ENCODE results near the gene ADAMTS10.
"Not testable (repeated sequence)": the region's sequence is repeated elsewhere in the genome, so short reads cannot be mapped to it uniquely, and the experiment has no call there.

ADAMTS10 gene

GRCh38 chr19:8622886-8623285, 12.4 kb upstream of the ADAMTS10 start:
- DNase-seq = not testable (repeated sequence)

DNA sequence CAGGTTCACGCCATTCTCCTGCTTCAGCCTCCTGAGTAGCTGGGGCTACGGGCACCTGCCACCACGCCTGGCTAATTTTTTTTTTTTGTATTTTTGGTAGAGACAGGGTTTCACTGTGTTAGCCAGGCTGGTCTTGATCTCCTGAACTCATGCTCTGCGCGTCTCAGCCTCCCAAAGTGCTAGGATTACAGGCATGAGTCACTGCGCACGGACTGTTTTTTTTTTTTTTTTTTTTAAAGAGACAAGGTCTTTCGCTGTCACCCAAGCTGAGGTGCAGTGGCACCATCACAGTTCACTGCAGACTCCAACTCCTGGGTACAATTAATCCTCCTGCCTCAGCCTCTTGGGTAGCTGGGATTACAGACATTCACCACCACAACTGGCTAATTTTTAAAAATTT, 8.2 kb upstream of the ADAMTS10 start:
- no peak for DNase-seq

DNA sequence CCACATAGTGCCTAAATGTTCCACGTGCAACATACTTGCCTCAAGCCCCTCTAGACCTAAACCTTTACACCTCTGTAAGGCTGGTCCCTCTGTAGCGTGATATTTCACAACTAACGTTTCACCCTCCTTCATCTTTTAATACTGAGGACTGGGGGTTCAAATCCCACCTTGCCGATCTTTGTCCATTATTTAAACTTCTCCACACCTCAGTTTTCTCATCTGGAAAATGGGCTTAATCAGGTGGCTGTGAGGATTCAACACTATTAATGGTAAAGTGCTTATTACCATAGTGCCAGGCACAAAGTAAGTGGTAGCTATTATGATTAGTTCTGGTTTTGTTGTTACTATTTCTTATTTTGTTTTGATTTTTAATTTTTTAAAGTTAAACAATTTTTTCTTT, 7.5 kb upstream of the ADAMTS10 start:
- DNase-seq = no peak

DNA sequence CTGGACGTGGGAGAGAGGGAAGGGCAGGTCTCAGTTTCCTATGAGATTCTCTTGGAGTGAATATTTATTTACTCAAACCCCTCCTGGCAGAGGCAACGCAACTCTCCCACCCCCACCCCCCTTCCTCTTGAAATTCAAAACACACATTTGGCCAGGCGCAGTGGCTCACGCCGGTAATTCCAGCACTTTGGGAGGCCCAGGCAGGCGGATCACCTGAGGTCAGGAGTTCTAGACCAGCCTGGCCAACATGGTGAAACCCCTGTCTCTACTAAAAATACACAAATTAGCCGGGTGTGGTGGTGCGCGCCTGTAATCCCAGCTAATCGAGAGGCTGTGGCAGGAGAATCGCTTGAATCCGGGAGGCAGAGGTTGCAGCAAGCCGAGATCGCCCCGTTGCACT, 6.8 kb upstream of the ADAMTS10 start:
- not testable (repeated sequence) for DNase-seq

GRCh38 chr19:8616861-8617260, 6.3 kb upstream of the ADAMTS10 start:
- no peak for DNase-seq

DNA sequence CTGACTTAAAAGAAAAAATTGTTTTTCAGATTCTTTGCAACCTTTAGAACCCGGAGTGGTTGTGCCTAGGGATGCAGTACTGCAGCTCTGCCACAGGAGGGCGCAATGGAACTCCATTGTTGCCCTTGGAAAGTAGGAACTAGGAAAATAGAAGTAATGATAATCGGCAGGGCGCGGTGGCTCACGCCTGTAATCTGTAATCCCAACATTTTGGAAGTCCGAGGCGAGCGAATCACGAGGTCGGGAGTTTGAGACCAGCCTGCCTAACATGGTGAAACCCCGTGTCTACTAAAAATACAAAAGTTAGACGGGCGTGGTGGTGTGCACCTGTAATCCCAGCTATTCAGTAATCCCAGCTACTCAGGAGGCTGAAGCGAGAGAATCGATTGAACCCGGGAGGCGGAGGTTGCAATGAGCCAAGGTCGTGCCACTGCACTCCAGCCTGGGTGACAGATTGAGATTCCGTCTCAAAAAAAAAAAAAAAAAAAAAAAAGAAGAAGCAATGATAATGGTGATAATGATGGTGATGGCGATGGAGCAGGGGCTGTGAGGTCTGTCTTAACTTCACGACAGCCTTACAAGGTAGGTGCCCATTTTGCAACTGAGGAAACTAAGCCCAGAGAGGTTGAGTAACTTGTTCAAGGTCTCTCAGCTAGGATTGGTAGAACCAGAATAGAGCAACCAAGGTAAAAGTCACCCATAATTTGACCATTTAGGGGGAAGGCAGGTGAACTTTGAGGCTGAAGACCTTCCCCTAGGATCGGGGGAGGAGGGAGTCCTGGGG, 5.5 kb upstream of the ADAMTS10 start:
- peak; percentile 87 for DNase-seq

DNA sequence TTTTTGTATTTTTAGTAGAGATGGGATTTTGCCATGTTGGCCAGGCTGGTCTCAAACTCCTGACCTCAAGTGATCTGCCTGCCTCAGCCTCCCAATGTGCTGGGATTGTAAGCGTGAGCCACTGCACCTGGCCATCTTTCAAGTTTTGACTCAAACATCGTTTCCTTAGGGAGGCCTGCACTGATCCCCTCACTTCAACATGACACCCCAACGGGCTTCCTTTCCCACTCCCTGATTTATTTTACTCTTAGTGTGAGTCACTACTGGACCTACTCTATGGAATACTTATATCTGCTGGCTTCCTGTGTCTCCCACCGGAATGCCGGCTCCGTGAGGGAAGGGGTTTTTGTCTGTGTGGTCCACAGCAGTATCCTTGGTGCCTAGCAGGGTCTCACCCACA, 4.5 kb upstream of the ADAMTS10 start:
- no peak for DNase-seq

DNA sequence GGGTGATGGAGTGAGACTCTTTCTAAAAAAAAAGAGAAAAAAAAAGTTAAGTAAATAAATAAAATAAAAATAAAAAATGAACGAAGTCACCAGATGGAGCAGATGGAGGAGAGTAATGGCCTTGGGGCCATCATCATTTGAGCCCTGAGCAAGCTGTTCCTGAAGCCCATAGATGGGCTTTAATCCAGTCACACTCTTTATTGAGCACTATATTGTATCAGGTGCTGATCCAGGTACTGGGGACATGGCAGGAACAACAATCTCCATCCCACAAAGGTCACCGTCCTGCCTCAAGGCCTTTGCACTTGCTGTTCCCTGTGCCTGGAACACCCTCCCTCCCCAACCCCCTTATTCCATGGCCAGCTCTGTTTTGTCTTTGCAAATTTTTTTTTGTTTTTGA, 3.9 kb upstream of the ADAMTS10 start:
- no peak for DNase-seq

DNA sequence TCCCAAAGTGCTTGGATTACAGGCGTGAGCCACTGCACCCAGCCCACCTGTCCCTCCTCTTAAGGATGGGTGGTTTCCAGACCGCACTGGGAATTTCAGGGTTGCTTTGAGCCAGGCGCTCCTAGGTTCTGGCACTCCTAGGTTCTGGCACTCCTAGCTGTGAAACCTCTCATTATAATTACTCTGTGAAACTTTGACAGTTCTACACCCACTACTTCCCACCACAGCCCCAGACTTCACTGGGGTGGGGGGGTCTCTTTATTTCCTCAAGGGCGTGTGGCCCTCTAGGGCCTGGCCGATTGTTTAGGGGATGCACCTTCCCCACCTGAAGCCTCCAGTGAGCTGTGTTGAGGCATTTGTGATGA, 2.3 kb upstream of the ADAMTS10 start:
- no peak for DNase-seq

DNA sequence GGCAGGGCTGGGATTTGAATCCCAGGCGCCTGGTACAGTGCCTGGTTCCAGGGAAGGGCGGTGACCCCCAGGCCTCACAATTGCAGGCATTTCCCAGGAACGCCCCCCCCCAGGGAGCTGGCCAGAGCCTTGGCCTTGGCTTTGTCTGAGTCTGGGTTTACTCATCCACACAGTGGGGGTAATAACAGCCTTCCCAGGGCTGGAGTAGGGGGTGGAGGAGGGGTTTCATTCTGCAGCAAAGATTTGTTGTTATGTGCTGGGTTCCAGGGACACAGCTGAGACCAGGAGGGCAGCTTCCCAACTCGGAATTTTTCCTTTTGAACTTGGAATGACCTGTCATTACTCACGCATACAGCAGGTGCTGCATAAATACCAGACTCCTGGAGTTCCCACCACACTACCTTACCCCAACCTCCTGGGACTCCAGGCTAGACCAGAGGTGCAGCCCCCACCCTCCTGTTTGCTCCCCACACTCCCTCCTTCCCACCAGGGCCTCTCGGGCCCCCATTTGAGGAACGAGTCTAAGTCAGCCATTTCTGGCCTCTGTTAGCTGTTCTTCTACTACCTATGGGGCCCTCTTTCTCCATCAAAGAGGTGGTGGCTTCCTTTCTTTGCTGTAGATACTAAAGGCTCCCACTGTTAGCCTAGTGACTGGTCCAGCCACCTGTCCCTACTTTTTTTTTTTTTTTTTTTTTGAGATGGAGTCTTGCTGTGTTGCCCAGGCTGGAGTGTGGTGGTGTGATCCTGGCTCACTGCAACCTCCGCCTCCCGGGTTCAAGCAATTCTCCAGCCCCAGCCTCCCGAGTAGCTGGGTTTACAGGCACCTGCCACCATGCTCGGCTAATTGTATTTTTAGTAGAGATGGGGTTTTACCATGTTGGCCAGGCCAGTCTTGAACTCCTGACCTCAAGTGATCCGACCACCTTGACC, 1.6 kb upstream of the ADAMTS10 start:
- no peak for DNase-seq

GRCh38 chr19:8611391-8611876, 919 bp upstream of the ADAMTS10 start:
- no peak for DNase-seq

- DNase-seq = no peak
Measured at GRCh38 chr19:8610936-8611300, 403 bp upstream of the ADAMTS10 start.

DNA sequence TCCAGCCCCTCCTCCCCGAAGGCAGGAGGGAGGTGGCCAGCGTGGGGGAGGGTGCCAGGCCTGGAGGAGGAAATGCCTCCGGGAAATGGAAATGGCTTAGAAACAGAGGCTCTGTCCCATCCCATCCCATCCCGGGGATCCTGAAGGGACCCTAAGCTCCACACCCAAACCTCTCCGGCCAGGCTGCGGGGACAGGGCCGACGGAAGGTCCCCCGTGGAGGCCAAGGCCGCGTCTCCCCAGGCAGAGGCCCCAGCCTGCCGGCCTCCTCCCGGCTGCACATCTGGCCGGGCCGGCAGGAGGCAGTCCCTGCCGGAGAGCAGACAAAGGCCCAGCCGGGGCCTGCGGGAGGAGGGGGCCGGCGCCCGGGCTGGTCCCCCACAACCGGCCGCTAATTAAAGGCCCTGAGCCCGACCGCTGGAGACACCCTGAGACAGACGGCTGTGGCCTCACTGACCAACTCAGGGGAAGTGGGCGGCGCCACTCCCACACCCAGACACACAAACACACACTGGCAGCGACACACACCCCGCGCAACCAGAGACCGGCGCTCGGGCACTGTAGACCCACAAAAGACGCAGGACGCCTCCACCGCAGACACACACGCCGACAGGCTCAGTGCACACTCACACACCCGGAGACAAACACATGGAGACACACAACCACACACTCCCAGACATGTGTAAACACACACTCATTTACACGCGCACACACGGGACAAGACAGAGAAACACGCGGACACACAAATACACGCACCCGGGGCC, 1.1 kb downstream of the ADAMTS10 start:
- DNase-seq = peak; percentile 64

- no peak for DNase-seq
Measured at GRCh38 chr19:8608941-8609278, 1.6 kb downstream of the ADAMTS10 start.

DNA sequence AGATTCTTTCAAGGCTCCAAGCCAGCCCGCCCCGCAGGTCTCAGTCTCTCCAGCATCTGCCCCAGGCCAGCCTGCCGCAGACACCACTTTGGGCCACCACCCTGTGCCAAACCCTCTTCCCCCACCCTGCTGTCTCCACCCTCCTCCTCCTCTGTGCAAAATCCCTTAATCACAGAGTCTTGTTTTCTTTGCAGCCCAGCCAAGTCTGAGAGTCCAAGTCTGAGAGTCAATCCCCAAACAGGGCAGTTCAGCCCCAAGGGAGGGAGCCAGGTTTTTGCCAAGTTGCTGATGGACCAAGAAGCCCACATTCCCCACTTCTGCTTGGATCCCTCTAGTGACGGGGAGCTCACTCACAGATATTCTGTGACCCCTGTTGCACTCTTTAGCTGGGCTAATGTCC, 3.1 kb downstream of the ADAMTS10 start:
- DNase-seq = no peak

DNA sequence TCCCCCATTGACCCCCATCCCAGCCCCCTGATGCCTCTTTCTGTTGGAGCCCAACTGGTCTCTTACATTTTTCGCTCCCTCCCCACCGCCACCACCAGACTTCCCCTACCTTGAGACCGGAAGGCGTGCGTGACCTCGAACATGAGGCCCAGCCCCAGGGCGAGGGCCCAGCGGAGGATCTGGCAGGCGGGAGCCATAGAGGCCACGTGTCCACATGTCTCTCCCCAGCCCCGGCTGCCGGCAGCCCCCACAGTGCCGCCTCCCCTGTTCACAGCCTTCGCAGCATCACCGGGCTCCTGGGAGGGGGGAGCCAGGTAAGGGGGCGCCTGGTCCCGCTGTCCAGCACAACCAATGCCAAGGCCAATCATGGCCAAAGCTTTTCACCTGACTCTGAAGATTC, 5.0 kb downstream of the ADAMTS10 start:
- DNase-seq = no peak

- no peak for DNase-seq
Measured at GRCh38 chr19:8601796-8602195, 8.7 kb downstream of the ADAMTS10 start.

- no peak for DNase-seq
Measured at GRCh38 chr19:8600816-8601215, 9.7 kb downstream of the ADAMTS10 start.

DNA sequence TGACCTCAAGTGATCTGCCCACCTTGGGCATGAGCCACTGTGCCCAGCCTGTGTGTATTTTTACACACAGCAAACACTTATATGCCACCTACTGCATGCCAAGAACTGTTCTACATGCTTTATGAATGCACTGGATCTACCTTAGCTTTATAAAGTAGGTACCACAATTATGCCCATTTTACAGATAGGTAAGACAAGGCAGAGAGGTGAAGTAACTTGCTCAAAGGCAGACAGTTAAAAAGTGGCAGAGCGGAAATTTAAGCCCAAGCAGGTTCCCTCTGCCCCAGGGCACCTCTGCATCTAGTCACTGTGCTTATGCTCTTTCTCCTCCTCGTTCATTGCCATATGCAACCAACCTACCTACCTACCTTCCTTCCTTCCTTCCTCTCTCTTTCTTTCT, 10.5 kb downstream of the ADAMTS10 start:
- no peak for DNase-seq

DNA sequence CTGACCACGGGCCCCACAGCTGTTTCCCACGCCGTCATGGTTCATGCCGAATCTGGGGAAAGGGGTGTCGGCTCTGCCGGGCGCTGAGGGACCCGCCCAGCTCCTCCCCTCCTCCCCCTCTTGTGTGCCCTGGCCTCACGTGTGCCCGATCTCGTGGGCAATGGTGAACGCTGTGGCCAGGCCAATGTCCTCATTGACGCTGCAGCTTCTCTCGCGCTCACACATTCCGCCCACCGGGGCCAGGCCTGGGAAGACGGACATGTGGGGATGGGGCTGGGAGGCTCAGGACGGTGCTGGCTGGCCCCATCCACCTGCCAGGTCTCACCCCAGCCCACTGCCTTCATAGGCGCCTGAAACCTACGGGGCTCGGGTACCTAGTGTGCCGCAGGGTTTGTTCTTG, 14.3 kb downstream of the ADAMTS10 start:
- DNase-seq = no peak

DNA sequence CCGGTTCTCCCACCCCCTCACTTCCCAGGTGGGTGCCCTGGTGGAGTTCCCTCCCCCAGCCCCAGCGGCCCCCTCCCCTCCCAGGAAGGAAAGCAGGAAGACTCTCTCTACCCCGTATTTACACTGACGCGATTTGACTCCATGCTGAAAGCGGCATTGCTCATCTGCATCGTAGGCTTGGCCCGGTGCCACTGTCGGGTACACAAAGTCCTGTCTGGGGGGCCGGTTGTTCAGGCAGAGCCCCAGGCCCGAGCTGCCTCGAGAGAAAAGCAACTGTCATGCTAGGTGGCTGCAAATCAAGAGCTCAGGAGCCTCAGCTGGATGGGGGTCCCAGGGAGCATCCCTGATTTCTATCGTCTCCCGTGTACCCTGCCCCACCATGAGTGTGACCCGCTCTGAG, 14.9 kb downstream of the ADAMTS10 start:
- DNase-seq = no peak

GRCh38 chr19:8593931-8594330, 16.6 kb downstream of the ADAMTS10 start:
- no peak for DNase-seq

GRCh38 chr19:8592231-8593009, 18.1 kb downstream of the ADAMTS10 start:
- peak; percentile 99 for DNase-seq
